ENCODE results near the gene GRK3. TPM values are rescaled to one million over a fixed set of nuclear protein-coding genes. Genes with fewer than 3 reads are reported as not detected.

The GRK3 gene
- total and polyA plus RNA-seq, 10 of the 15 experiments (the other 5 are each of a cell fraction or from before 2014, with no cell fraction given): 3.1 to 35.1 (median 14.7) TPM

DNA sequence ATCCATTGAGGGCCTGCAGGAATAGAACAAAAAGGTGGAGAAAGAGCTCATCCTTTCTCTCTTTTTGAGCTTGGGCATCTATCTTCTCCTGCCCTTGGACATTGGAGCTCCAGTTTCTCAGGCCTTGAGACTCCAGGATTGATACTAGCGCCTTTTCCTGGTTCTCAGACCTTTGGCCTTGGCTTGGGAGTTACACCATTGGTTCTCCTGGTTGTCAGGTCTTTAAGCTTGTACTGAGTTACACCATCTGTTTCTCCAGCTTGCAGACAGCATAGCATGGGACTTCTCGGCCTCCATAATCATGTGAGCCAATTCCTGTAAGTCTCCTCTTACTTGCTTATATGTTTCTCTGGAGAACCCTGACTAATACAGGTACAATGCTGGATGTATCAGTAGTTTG, 72.6 kb downstream of the GRK3 start:
- Histone ChIP-seq H3K27me3 (replicated peaks in 1 of 2; ENCODE audit: control insufficient read depth in 2 of 2, insufficient read depth in 2 of 2, low read length in 1 of 2) (no peaks in the 10 kb centered on the region), H3K4me2 (ENCODE audit: control insufficient read depth, insufficient read depth) (no peak overlapping the region), H3K27ac (ENCODE audit: control insufficient read depth, insufficient read depth) (no peak overlapping the region), H3K9ac (ENCODE audit: control insufficient read depth, insufficient read depth, low read length) (no peak overlapping the region), H3K4me1 (ENCODE audit: control insufficient read depth, insufficient read depth, low read length) (no peaks in the 10 kb centered on the region), H3K36me3 (ENCODE audit: control insufficient read depth in 2 of 2, insufficient read depth in 2 of 2, low read length in 1 of 2) (peaks cover 2 to 12% of the 10 kb centered on the region in 2 experiments; a peak in 3 of 4 replicates), H3K79me2 (ENCODE audit: control insufficient read depth, insufficient read depth, low read length) (peaks cover 1% of the 10 kb centered on the region; the same call in 1 of the 2 replicates), H4K20me1 (ENCODE audit: control insufficient read depth, insufficient read depth) (no peaks in the 10 kb centered on the region), H2AFZ (ENCODE audit: control insufficient read depth, low read depth, low read length) (no peak overlapping the region), H3K4me3 (no peak overlapping the region), H3K9me3 (replicated peaks; ENCODE audit: control insufficient read depth, insufficient read depth, low read length) (no peaks in the 10 kb centered on the region; the same call in 1 of the 3 replicates)
- SMC1A ChIA-PET (ENCODE audit: uncharacterized antibody, unreplicated experiment): interaction anchor here (1.1 to 2.1 kb wide), 5 partner anchors 8 to 93 kb away, joined by 3 to 10 read pairs (median 4); no protein-coding TSS in a partner anchor
- RAD21 ChIA-PET (ENCODE audit: unreplicated experiment): interaction anchor here (1.1 to 1.6 kb wide), 2 partner anchors 64 to 67 kb away, joined by 3 to 4 read pairs; no protein-coding TSS in a partner anchor
- TF ChIP-seq IRF3 (IDR thresholded peaks at IDR 0.05) (no peak), ZNF24 (IDR thresholded peaks at IDR 0.05) (no peak), CEBPB (IDR thresholded peaks at IDR 0.05; ENCODE audit: borderline replicate concordance in 1 of 2, low read depth in 2 of 2, low read length in 2 of 2) (no peak), PML (IDR thresholded peaks at IDR 0.05; ENCODE audit: low read length) (no peak), FOS (IDR thresholded peaks at IDR 0.05; ENCODE audit: borderline replicate concordance, extremely low read depth, insufficient read length) (no peak), CBX3 (IDR thresholded peaks at IDR 0.05; ENCODE audit: borderline replicate concordance, low read depth) (no peak), YY1 (IDR thresholded peaks at IDR 0.05; ENCODE audit: low read depth, low read length) (no peak), SMARCA5 (IDR thresholded peaks at IDR 0.05) (no peak), SREBF1 (IDR thresholded peaks at IDR 0.05; ENCODE audit: low read length) (no peak), WRNIP1 (IDR thresholded peaks at IDR 0.05; ENCODE audit: borderline replicate concordance, low read depth, low read length) (no peak), SMC3 (IDR thresholded peaks at IDR 0.05; ENCODE audit: borderline replicate concordance, low read length) (no peak), RAD21 (IDR thresholded peaks at IDR 0.05; ENCODE audit: insufficient read depth, low read depth, low read length) (no peak), POLR2AphosphoS2 (IDR thresholded peaks at IDR 0.05; ENCODE audit: low read depth, low read length) (no peak), NFYA (IDR thresholded peaks at IDR 0.05; ENCODE audit: borderline replicate concordance, low read depth, low read length) (no peak), CHD2 (IDR thresholded peaks at IDR 0.05; ENCODE audit: borderline replicate concordance, low read depth, low read length) (no peak), NR2F1 (conservative IDR thresholded peaks at IDR 0.05) (no peak), YBX1 (IDR thresholded peaks at IDR 0.05) (no peak)
- TF ChIP-seq, protein P1, sequence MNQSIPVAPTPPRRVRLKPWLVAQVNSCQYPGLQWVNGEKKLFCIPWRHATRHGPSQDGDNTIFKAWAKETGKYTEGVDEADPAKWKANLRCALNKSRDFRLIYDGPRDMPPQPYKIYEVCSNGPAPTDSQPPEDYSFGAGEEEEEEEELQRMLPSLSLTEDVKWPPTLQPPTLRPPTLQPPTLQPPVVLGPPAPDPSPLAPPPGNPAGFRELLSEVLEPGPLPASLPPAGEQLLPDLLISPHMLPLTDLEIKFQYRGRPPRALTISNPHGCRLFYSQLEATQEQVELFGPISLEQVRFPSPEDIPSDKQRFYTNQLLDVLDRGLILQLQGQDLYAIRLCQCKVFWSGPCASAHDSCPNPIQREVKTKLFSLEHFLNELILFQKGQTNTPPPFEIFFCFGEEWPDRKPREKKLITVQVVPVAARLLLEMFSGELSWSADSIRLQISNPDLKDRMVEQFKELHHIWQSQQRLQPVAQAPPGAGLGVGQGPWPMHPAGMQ (IDR thresholded peaks at IDR 0.05; ENCODE audit: borderline replicate concordance): no peak
- TF ChIP-seq, protein P2, sequence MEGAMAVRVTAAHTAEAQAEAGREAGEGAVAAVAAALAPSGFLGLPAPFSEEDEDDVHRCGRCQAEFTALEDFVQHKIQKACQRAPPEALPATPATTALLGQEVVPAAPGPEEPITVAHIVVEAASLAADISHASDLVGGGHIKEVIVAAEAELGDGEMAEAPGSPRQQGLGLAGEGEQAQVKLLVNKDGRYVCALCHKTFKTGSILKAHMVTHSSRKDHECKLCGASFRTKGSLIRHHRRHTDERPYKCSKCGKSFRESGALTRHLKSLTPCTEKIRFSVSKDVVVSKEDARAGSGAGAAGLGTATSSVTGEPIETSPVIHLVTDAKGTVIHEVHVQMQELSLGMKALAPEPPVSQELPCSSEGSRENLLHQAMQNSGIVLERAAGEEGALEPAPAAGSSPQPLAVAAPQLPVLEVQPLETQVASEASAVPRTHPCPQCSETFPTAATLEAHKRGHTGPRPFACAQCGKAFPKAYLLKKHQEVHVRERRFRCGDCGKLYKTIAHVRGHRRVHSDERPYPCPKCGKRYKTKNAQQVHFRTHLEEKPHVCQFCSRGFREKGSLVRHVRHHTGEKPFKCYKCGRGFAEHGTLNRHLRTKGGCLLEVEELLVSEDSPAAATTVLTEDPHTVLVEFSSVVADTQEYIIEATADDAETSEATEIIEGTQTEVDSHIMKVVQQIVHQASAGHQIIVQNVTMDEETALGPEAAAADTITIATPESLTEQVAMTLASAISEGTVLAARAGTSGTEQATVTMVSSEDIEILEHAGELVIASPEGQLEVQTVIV (IDR thresholded peaks at IDR 0.05; ENCODE audit: borderline replicate concordance, partially characterized antibody): no peak
- no peak for DNase-seq (ENCODE audit: low read depth, low spot score)
- BruUV-seq (replicated peaks): no TSS peak
- no peak for ATAC-seq
- intact Hi-C loops (cut with micrococcal nuclease; ENCODE audit: unreplicated experiment) (no loop called here), in situ Hi-C loops (cut with MboI) (no loop called here)
- no peak for FAIRE-seq
- POLR2A ChIA-PET: interaction anchor here (0.9 kb wide), 1 partner anchor 11 kb away, joined by 3 read pairs; no protein-coding TSS in a partner anchor
- WGBS (ENCODE audit: insufficient coverage, insufficient replicate concordance, low lambda C conversion rate, missing lambda C conversion rate): 97% methylated on average over 2 of the region's 2 CpGs
- CTCF ChIA-PET: interaction anchor here (1.4 to 2.2 kb wide), 3 partner anchors 16 to 93 kb away, joined by 3 to 7 read pairs (median 3); no protein-coding TSS in a partner anchor

All from GM12878 (cell line).